ENCODE results near the gene NUF2.
"Not testable (repeated sequence)": the region's sequence is repeated elsewhere in the genome, so short reads cannot be mapped to it uniquely, and the experiment has no call there.

NUF2 gene

DNA sequence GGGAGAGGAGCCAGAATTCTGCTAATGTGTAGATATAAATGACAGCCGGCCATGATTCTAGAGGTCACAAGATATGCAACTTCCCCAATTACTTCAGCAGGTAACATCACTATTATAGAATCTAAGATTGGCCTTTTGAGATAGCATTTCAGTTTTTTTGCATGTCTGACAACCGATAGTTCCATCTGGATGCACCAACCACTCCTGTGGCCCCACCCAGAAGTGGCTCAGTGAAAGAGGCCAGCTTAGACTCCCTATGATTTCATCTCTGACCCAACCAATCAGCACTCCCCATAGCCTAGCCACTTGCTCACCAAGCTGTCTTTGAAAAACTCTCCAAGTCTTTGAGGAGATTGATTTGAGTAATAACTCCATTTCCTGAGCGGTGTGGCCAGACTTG lies 30.3 kb upstream of the NUF2 start:
- TF ChIP-seq, protein P1, sequence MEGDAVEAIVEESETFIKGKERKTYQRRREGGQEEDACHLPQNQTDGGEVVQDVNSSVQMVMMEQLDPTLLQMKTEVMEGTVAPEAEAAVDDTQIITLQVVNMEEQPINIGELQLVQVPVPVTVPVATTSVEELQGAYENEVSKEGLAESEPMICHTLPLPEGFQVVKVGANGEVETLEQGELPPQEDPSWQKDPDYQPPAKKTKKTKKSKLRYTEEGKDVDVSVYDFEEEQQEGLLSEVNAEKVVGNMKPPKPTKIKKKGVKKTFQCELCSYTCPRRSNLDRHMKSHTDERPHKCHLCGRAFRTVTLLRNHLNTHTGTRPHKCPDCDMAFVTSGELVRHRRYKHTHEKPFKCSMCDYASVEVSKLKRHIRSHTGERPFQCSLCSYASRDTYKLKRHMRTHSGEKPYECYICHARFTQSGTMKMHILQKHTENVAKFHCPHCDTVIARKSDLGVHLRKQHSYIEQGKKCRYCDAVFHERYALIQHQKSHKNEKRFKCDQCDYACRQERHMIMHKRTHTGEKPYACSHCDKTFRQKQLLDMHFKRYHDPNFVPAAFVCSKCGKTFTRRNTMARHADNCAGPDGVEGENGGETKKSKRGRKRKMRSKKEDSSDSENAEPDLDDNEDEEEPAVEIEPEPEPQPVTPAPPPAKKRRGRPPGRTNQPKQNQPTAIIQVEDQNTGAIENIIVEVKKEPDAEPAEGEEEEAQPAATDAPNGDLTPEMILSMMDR (IDR thresholded peaks at IDR 0.05; ENCODE audit: low read depth, low read length), result no peak
- Histone ChIP-seq H3K9me3 (ENCODE audit: severe bottlenecking) (peaks cover 5% of the 10 kb centered on the region), H3K27me3 (ENCODE audit: insufficient read depth, low read depth, severe bottlenecking) (no peaks in the 10 kb centered on the region), H3K27ac (no peak overlapping the region), H3K4me3 (ENCODE audit: low read depth, low read length) (no peak overlapping the region), H3K36me3 (no peaks in the 10 kb centered on the region)
- no peak for DNase-seq

DNA sequence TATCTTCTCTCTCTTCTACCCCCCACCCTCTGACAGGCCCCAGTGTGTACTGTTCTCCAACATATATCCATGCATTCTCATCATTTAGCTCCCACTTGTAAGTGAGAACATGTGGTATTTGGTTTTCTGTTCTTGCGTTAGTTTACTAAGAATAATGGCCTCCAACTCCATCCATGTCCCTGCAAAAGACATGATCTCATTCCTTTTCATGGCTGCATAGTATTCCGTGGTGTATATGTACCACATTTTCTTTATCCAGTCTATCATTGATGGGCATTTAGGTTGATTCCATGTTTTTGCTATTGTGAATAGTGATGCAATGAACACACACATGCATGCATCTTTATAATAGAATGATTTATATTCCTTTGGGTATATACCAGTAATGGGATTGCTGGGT lies 29.6 kb upstream of the NUF2 start:
- H3K36me3 ChIP-seq; H3K4me3 ChIP-seq (ENCODE audit: low read depth, low read length); H3K27me3 ChIP-seq (ENCODE audit: insufficient read depth, low read depth, severe bottlenecking); DNase-seq; H3K9me3 ChIP-seq (ENCODE audit: severe bottlenecking); H3K27ac ChIP-seq: not testable (repeated sequence)

DNA sequence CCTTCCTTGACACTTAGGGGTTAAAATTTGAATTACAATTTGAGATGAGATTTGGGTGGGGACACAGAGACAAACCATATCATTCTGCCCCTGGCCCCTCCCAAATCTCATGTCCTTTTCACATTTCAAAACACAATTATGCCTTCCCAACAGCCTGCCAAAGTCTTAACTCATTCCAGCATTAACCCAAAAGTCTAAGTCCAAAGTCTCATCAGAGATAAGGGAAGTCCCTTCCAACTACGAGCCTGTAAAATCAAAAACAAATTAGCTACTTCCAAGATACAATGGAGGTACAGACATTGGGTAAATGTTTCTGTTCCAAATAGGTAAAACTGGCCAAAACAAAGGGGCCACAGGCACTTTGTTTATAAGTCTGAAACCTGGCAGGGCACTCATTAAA lies 28.3 kb upstream of the NUF2 start:
- H3K4me3 ChIP-seq (ENCODE audit: low read depth, low read length); H3K27me3 ChIP-seq (ENCODE audit: insufficient read depth, low read depth, severe bottlenecking); DNase-seq; H3K9me3 ChIP-seq (ENCODE audit: severe bottlenecking); H3K27ac ChIP-seq; H3K36me3 ChIP-seq: not testable (repeated sequence)

DNA sequence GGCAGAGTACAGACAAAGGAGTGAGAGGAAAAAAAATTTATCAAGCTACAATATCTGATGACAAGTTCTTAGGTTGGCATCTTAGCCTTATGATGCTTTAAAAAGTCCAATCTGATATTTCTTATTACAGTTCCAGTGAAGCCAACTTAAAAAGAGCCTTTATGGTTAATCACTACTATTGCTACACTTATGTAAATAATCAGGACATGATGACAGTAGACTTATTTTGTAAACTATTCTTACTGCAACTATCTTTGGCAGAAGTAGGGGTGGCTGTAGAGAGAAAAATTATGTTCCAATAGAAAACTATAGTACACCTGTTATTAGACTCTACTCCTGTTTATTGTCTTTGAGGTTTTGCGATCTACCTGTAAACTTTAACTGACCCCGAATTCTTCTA lies 25.8 kb upstream of the NUF2 start:
- H3K4me3 ChIP-seq (ENCODE audit: low read depth, low read length), result no peak overlapping the region
- no peaks in the 10 kb centered on the region for H3K27me3 ChIP-seq (ENCODE audit: insufficient read depth, low read depth, severe bottlenecking)
- TF ChIP-seq, protein P1 (IDR thresholded peaks at IDR 0.05; ENCODE audit: low read depth, low read length), result no peak
- peaks cover 3% of the 10 kb centered on the region; the same call in 1 of the 2 replicates for H3K36me3 ChIP-seq
- DNase-seq, result no peak
- H3K9me3 ChIP-seq (ENCODE audit: severe bottlenecking), result peaks cover 5% of the 10 kb centered on the region
- H3K27ac ChIP-seq, result no peak overlapping the region

DNA sequence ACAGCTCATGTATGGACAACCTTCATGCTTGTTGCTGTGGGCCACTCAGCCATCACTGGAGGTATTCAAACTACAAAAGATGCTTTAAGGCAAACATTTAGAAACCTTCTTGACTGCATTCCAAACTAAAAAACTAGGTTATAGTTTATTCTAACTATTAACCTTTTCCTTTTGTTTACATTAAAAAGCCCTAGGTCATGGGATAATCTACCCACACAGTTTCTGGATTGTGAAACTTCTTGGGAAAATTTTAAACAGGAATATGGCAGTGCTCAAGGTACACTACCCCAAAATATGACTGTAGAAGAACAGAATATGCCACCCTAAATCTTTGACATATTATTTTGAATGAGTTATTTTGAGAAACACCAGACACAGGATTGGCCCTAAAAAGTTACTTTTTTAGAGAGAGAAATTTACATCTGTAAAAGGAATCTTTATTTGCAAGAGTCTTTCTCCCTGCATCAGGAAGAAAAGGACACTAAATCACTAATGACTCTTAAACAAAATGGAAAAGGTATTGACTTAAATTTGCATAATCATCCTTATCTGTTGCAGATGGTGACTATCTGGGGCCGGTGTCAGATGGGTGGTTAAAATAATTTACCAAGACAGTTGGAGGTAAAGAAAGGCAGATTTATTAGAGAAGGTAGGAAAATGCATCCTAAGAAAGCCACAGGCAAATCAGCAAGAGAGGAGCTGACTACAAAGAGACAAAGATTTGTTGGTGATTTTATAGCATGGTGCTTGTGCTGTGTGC lies 25.1 kb upstream of the NUF2 start:
- Histone ChIP-seq H3K27me3 (ENCODE audit: insufficient read depth, low read depth, severe bottlenecking) (no peaks in the 10 kb centered on the region), H3K4me3 (ENCODE audit: low read depth, low read length) (no peak overlapping the region), H3K9me3 (ENCODE audit: severe bottlenecking) (peaks cover 5% of the 10 kb centered on the region), H3K36me3 (peaks cover 3% of the 10 kb centered on the region; the same call in 1 of the 2 replicates), H3K27ac (no peak overlapping the region)
- TF ChIP-seq, protein P1 (IDR thresholded peaks at IDR 0.05; ENCODE audit: low read depth, low read length), result no peak
- no peak for DNase-seq

DNA sequence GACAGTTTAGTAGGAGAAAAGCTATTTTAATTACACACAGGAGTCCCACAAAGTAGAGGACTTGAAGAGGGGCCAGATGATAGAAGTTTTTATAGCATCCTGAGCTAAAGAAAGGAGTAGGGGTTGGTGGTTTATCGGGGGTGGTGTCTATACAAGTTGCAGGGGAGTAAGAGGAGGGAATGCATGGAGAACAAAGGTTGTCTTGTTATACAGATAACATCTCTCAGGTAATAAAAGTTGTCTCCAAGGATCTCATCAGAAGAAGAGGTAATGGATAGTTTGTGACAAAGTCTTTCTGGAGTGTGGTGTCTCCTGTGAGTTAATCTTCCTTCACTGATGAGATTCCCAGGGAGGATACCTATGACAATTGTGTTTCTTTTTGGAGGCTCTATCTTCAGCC lies 23.4 kb upstream of the NUF2 start:
- TF ChIP-seq, protein P1 (IDR thresholded peaks at IDR 0.05; ENCODE audit: low read depth, low read length), result no peak
- no peak overlapping the region for H3K27ac ChIP-seq
- H3K9me3 ChIP-seq (ENCODE audit: severe bottlenecking), result no peaks in the 10 kb centered on the region
- H3K27me3 ChIP-seq (ENCODE audit: insufficient read depth, low read depth, severe bottlenecking), result no peaks in the 10 kb centered on the region
- no peak for DNase-seq
- no peak overlapping the region for H3K4me3 ChIP-seq (ENCODE audit: low read depth, low read length)
- H3K36me3 ChIP-seq, result peaks cover 3% of the 10 kb centered on the region; the same call in 1 of the 2 replicates

DNA sequence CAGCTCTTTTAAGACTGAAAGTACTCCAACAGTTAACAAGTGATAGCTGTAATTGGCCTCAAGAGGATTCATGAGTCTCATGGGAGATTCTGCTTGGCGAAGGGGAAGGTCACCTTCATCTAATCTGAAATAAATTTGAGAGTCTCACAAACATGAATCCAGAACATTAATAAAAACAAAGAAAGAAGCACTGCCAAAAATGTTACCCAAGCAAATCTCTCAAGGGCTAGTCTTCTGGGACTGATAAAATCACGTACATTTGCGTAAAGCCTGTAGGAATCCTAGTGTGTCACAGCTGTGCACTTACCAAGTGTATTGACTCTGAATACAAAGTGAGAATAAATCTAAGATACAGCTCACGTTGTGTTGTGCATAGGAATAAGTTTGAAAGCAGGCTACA lies 21.2 kb upstream of the NUF2 start:
- Histone ChIP-seq H3K9me3 (ENCODE audit: severe bottlenecking) (no peaks in the 10 kb centered on the region), H3K27me3 (ENCODE audit: insufficient read depth, low read depth, severe bottlenecking) (no peaks in the 10 kb centered on the region), H3K27ac (no peak overlapping the region), H3K36me3 (peaks cover 3% of the 10 kb centered on the region; the same call in 1 of the 2 replicates), H3K4me3 (ENCODE audit: low read depth, low read length) (no peak overlapping the region)
- TF ChIP-seq, protein P1 (IDR thresholded peaks at IDR 0.05; ENCODE audit: low read depth, low read length), result no peak
- no peak for DNase-seq

Measured in WERI-Rb-1 (cell line).